K562 (cell line): Measurements from ENCODE around the gene RALGPS1. TPM values are rescaled to one million over a fixed set of nuclear protein-coding genes. Genes with fewer than 3 reads are reported as not detected.

Experiments
- ATAC-seq: fragments of 200-7000 bp; cut with Tn5 transposase; 3 replicates; pipeline ENCODE4 v1.9.1; 2020; ENCODE audit warnings: moderate library complexity
- BruUV-seq: library from RNA; stranded (reverse); fragments of 400-500 nt; replicated peaks from 2 replicates; lab custom pipeline; 2021; lab: Mats Ljungman, UMichigan
- CTCF ChIA-PET: fragments of 300-600 bp; formaldehyde crosslinking; extraction: SDS; loops from one replicate; lab custom pipeline; 2021; ENCODE audit warnings: low intra/inter-chr PET ratio; lab: Yijun Ruan, JAX
- POLR2A ChIA-PET: fragments of 300-600, 350-650 bp; sonication (Branson Sonifier 250); formaldehyde crosslinking; extraction: SDS; loops from one replicate; lab custom pipeline; 2021; ENCODE audit warnings: antibody characterized with exemption, inconsistent platforms; lab: Yijun Ruan, JAX
- DNase-seq, 4 experiments: peaks; one replicate each; pipeline versions ENCODE4 v3.0.0 to v3.0.0-alpha.2; 2011 to 2018; ENCODE audit warnings: low spot score in 3 of 4, mixed read lengths in 3 of 4; ENCODE audit errors: extremely low read depth in 1 of 4
- FAIRE-seq: peaks from 2 replicates; lab custom pipeline; 2011; peaks lifted over from hg19 to GRCh38; lab: Jason Lieb, UNC
- H2AFZ ChIP-seq: 2 replicates; pipeline ENCODE4 v1.6.0; 2011; ENCODE audit warnings: low read depth, low read length, control low read depth, inconsistent platforms
- H3K27ac ChIP-seq: fragments of 200-600 bp; 3 replicates; pipeline ENCODE4 v1.8.0; 2011; ENCODE audit warnings: low read depth, mild to moderate bottlenecking, control low read depth, inconsistent platforms, low read length, moderate library complexity, mixed read lengths; ENCODE audit errors: extremely low read depth
- H3K27me3 ChIP-seq, 2 experiments: fragments of 300-600 bp in 1 of 2; 2 replicates in 1 of 2; 3 replicates in 1 of 2; pipeline versions ENCODE4 v1.6.0 to v1.8.0; 2011; ENCODE audit warnings: inconsistent platforms in 2 of 2, low read length in 2 of 2, mild to moderate bottlenecking in 1 of 2, mixed read lengths in 1 of 2, moderate library complexity in 1 of 2; ENCODE audit not compliant: control insufficient read depth in 2 of 2, insufficient read depth in 2 of 2
- H3K36me3 ChIP-seq: fragments of 300-600 bp; 3 replicates; pipeline ENCODE4 v1.8.0; 2011; ENCODE audit warnings: mild to moderate bottlenecking, low read length, inconsistent platforms; ENCODE audit not compliant: control insufficient read depth, insufficient read depth
- H3K4me1 ChIP-seq, 2 experiments: fragments of 200-600 bp in 1 of 2; replicated peaks in 1 of 2; 2 replicates in 1 of 2; 3 replicates in 1 of 2; pipeline versions ENCODE4 v1.5.1 to v1.8.0; 2011; ENCODE audit warnings: inconsistent platforms in 2 of 2, low read length in 2 of 2, mild to moderate bottlenecking in 1 of 2, mixed read lengths in 1 of 2, moderate library complexity in 1 of 2; ENCODE audit not compliant: control insufficient read depth in 2 of 2, insufficient read depth in 2 of 2
- H3K4me2 ChIP-seq: 2 replicates; pipeline ENCODE4 v1.6.1; 2011; ENCODE audit warnings: low read length, control low read depth, inconsistent platforms, mixed read lengths; ENCODE audit not compliant: insufficient read depth
- H3K4me3 ChIP-seq: fragments of 200-600 bp; sonication (generic), shearing (Covaris generic); 2 replicates; pipeline ENCODE4 v1.5.1; 2016; ENCODE audit warnings: control low read depth, inconsistent platforms
- H3K79me2 ChIP-seq: fragments of 200-600 bp; 3 replicates; pipeline ENCODE4 v1.8.0; 2011; ENCODE audit warnings: low read length, inconsistent platforms; ENCODE audit not compliant: control insufficient read depth, insufficient read depth
- H3K9ac ChIP-seq, 2 experiments: 2 replicates each; pipeline versions ENCODE4 v1.6.0 to v1.6.1; 2011; ENCODE audit warnings: low read depth in 2 of 2, low read length in 2 of 2, control low read depth in 1 of 2, inconsistent platforms in 1 of 2, mild to moderate bottlenecking in 1 of 2, mixed read lengths in 1 of 2; ENCODE audit not compliant: insufficient read depth in 1 of 2
- H3K9me1 ChIP-seq: one replicate; pipeline ENCODE4 v1.6.0; 2011; ENCODE audit warnings: inconsistent platforms, mild to moderate bottlenecking, low read length, moderate library complexity; ENCODE audit not compliant: control insufficient read depth, insufficient read depth
- H3K9me3 ChIP-seq: replicated peaks from 2 replicates; pipeline ENCODE4 v1.5.1; 2011; ENCODE audit warnings: low read depth, low read length, inconsistent platforms; ENCODE audit not compliant: control insufficient read depth, insufficient read depth
- H4K20me1 ChIP-seq: replicated peaks from 2 replicates; pipeline ENCODE4 v1.6.1; 2011; ENCODE audit warnings: low read length, inconsistent platforms, mixed read lengths; ENCODE audit not compliant: control insufficient read depth, insufficient read depth
- ARID1B ChIP-seq: fragments of 450-650 bp; IDR thresholded peaks from 2 replicates; pipeline ENCODE4 v1.6.1; 2016; ENCODE audit warnings: antibody characterized with exemption, mild to moderate bottlenecking, inconsistent platforms
- BRF1 ChIP-seq: IDR thresholded peaks from 3 replicates; pipeline ENCODE4 v1.6.1; 2011; ENCODE audit warnings: borderline replicate concordance, mild to moderate bottlenecking; ENCODE audit not compliant: insufficient read length; ENCODE audit errors: extremely low read depth
- CBFA2T3 ChIP-seq: fragments of 450-650 bp; IDR thresholded peaks from 2 replicates; pipeline ENCODE4 v1.6.1; 2017
- HDAC1 ChIP-seq, 2 experiments: fragments of 450-650 bp; IDR thresholded peaks; 2 replicates each; pipeline ENCODE4 v1.6.1; 2016 to 2017; ENCODE audit warnings: inconsistent platforms in 1 of 2, mild to moderate bottlenecking in 1 of 2, moderate library complexity in 1 of 2
- KDM4B ChIP-seq, 2 experiments: fragments of 450-650 bp in 1 of 2; sonication (generic) in 1 of 2; IDR thresholded peaks; 2 replicates each; pipeline ENCODE4 v1.6.1; 2016 to 2017; ENCODE audit warnings: borderline replicate concordance in 2 of 2, antibody characterized with exemption in 1 of 2, low read depth in 1 of 2, mild to moderate bottlenecking in 1 of 2
- NR2C1 ChIP-seq, 2 experiments: fragments of 450-650 bp; IDR thresholded peaks; 2 replicates each; pipeline ENCODE4 v1.6.1; 2017; ENCODE audit warnings: mild to moderate bottlenecking in 2 of 2, antibody characterized with exemption in 1 of 2, inconsistent platforms in 1 of 2, missing compliant biosample characterization in 1 of 2, missing genetic modification characterization in 1 of 2
- POLR2B ChIP-seq: fragments of 450-650 bp; IDR thresholded peaks from 2 replicates; pipeline ENCODE4 v1.6.1; 2018; ENCODE audit warnings: low read depth; ENCODE audit not compliant: partially characterized antibody
- RCOR1 ChIP-seq, 2 experiments: IDR thresholded peaks; 2 replicates each; pipeline ENCODE4 v1.6.1; 2012; ENCODE audit warnings: low read depth in 2 of 2, low read length in 2 of 2, borderline replicate concordance in 1 of 2, improper control_type of control experiment in 1 of 2
- SREBF1 ChIP-seq: fragments of 150-350 bp; IDR thresholded peaks from 2 replicates; pipeline ENCODE4 v1.6.1; 2014; ENCODE audit warnings: antibody characterized with exemption, low read depth, low read length, borderline replicate concordance
- STAT5B ChIP-seq: fragments of 250-450 bp; sonication (Bioruptor Pico); IDR thresholded peaks from 2 replicates; pipeline ENCODE4 v1.8.0; 2021; ENCODE audit warnings: mild to moderate bottlenecking, inconsistent platforms
- TAF7 ChIP-seq: fragments of 450-650 bp; IDR thresholded peaks from 2 replicates; pipeline ENCODE4 v1.6.1; 2016; ENCODE audit warnings: missing genetic modification characterization, missing compliant biosample characterization
- U2AF1 ChIP-seq: fragments of 200-400 bp; formaldehyde crosslinking; optimal IDR thresholded peaks from 2 replicates; pipeline ENCODE3; 2017; ENCODE audit warnings: mild to moderate bottlenecking, low read depth, low read length, moderate library complexity
- YBX1 ChIP-seq: fragments of 450-650 bp; IDR thresholded peaks from 2 replicates; pipeline ENCODE4 v1.7.1; 2016; ENCODE audit warnings: mild to moderate bottlenecking
- ZKSCAN8 ChIP-seq: fragments of 200-800 bp; sonication (Bioruptor generic); IDR thresholded peaks from 2 replicates; pipeline ENCODE4 v1.6.1; 2016; ENCODE audit warnings: missing genetic modification characterization, missing compliant biosample characterization
- ZNF143 ChIP-seq: sonication (generic); formaldehyde crosslinking; IDR thresholded peaks from 2 replicates; pipeline ENCODE4 v1.9.0; 2022; ENCODE audit warnings: mild to moderate bottlenecking, missing genetic modification reagents
- WGBS: fragments of 100-300 bp; shearing (Covaris generic); methylation state at CpG from one replicate; pipeline ENCODE4 v1.1.6; 2016; ENCODE audit warnings: low coverage, mixed read lengths; ENCODE audit not compliant: insufficient coverage; ENCODE audit errors: missing lambda C conversion rate; 5-methylcytosine and 5-hydroxymethylcytosine counted together
- in situ Hi-C: fragments of 300-500 bp; cut with MboI; formaldehyde crosslinking; loops from 4 replicates; pipeline ENCODE4 v1.15.0; 2018; ENCODE audit warnings: inconsistent platforms, mixed read lengths
- intact Hi-C: fragments of 100-400 bp; cut with micrococcal nuclease; formaldehyde crosslinking; loops from 2 replicates; pipeline ENCODE4 v1.14.2; 2022
- polyA plus RNA-seq, 8 experiments: library from polyadenylated mRNA; depleted of rRNA in 4 of 8; stranded (reverse) in 5 of 8; unstranded in 3 of 8; fragments of >200 nt; fragmentation: Nextera tagmentation in 2 of 8; fragmentation: Illumina TruSeq in 1 of 8; extraction: Ambion mirVana in 2 of 8; extraction: Trizol in 1 of 8; gene quantifications; 2 replicates each; pipeline versions ENCODE4 v1.2.1 to v1.2.3, GENCODE V29; 2011 to 2014; ENCODE audit warnings: inconsistent platforms in 1 of 8, missing spikeins in 1 of 8
- total RNA-seq, 7 experiments: library from RNA; depleted of rRNA in 6 of 7; stranded (reverse); fragments of >200 nt in 6 of 7; fragmentation: Illumina TruSeq in 2 of 7; extraction: Trizol in 2 of 7; gene quantifications; 2 replicates each; pipeline versions ENCODE4 v1.2.1 to v1.2.3, GENCODE V29; 2011 to 2021; ENCODE audit warnings: low replicate concordance in 1 of 7
- TF ChIP-seq, protein P1 (sequence below): sonication (generic); formaldehyde crosslinking; IDR thresholded peaks from 2 replicates; pipeline ENCODE4 v1.9.0; 2022; ENCODE audit warnings: mild to moderate bottlenecking, missing genetic modification reagents
- TF ChIP-seq, protein P2 (sequence below): sonication (generic); formaldehyde crosslinking; IDR thresholded peaks from 2 replicates; pipeline ENCODE4 v1.8.1; 2023; ENCODE audit warnings: missing genetic modification reagents, mild to moderate bottlenecking, borderline replicate concordance

The RALGPS1 gene
- total and polyA plus RNA-seq, 9 of the 15 experiments (the other 6 are each of a cell fraction or from before 2014, with no cell fraction given) = 0.04 to 2.6 (median 1.5) TPM

GRCh38 chr9:126980231-126980630, 65.6 kb downstream of the RALGPS1 start (continued):
- TF ChIP-seq TAF7 = no peak
- TF ChIP-seq HDAC1 (IDR thresholded peaks at IDR 0.05) = no peak
- TF ChIP-seq STAT5B (CRISPR knock-in tag) = no peak

- no peak overlapping the region for H2AFZ ChIP-seq
- no peaks in the 10 kb centered on the region for H3K79me2 ChIP-seq
- H3K4me3 ChIP-seq = no peak overlapping the region
- H3K36me3 ChIP-seq = no peaks in the 10 kb centered on the region
- H3K9ac ChIP-seq = no peak overlapping the region
- peaks cover 0 to 5% of the 10 kb centered on the region in 2 experiments; a peak in 1 of 5 replicates for H3K27me3 ChIP-seq
- 4% methylated on average over 2 of the region's 2 CpGs for WGBS
- intact Hi-C loops (no loop called here), in situ Hi-C loops (no loop called here)
- no peak overlapping the region for H3K27ac ChIP-seq
- ATAC-seq = no peak
- no peaks in the 10 kb centered on the region for H3K9me1 ChIP-seq
- no peak overlapping the region for H3K4me2 ChIP-seq
- peaks cover 3 to 19% of the 10 kb centered on the region in 2 experiments; a peak in 4 of 5 replicates for H3K4me1 ChIP-seq
- BruUV-seq = no TSS peak
- CTCF ChIA-PET = no interaction called here
- no peak for DNase-seq
- FAIRE-seq = no peak
- POLR2A ChIA-PET = no interaction called here
- TF ChIP-seq U2AF1 (no peak), ARID1B (no peak), SREBF1 (no peak), KDM4B (IDR thresholded peaks at IDR 0.05; ENCODE audit: borderline replicate concordance in 2 of 2, low read depth in 1 of 2) (no peak), ZNF143 (CRISPR knock-in tag) (no peak), YBX1 (no peak), BRF1 (no peak), CBFA2T3 (no peak), POLR2B (no peak), ZKSCAN8 (CRISPR knock-in tag) (no peak), RCOR1 (IDR thresholded peaks at IDR 0.05; ENCODE audit: borderline replicate concordance in 1 of 2, low read depth in 2 of 2, low read length in 2 of 2) (no peak), NR2C1 (IDR thresholded peaks at IDR 0.05) (no peak), NR2C1 (tag; IDR thresholded peaks at IDR 0.05) (no peak)
- TF ChIP-seq, protein P1, sequence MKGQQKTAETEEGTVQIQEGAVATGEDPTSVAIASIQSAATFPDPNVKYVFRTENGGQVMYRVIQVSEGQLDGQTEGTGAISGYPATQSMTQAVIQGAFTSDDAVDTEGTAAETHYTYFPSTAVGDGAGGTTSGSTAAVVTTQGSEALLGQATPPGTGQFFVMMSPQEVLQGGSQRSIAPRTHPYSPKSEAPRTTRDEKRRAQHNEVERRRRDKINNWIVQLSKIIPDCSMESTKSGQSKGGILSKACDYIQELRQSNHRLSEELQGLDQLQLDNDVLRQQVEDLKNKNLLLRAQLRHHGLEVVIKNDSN (CRISPR knock-in tag) = no peak
- TF ChIP-seq, protein P2, sequence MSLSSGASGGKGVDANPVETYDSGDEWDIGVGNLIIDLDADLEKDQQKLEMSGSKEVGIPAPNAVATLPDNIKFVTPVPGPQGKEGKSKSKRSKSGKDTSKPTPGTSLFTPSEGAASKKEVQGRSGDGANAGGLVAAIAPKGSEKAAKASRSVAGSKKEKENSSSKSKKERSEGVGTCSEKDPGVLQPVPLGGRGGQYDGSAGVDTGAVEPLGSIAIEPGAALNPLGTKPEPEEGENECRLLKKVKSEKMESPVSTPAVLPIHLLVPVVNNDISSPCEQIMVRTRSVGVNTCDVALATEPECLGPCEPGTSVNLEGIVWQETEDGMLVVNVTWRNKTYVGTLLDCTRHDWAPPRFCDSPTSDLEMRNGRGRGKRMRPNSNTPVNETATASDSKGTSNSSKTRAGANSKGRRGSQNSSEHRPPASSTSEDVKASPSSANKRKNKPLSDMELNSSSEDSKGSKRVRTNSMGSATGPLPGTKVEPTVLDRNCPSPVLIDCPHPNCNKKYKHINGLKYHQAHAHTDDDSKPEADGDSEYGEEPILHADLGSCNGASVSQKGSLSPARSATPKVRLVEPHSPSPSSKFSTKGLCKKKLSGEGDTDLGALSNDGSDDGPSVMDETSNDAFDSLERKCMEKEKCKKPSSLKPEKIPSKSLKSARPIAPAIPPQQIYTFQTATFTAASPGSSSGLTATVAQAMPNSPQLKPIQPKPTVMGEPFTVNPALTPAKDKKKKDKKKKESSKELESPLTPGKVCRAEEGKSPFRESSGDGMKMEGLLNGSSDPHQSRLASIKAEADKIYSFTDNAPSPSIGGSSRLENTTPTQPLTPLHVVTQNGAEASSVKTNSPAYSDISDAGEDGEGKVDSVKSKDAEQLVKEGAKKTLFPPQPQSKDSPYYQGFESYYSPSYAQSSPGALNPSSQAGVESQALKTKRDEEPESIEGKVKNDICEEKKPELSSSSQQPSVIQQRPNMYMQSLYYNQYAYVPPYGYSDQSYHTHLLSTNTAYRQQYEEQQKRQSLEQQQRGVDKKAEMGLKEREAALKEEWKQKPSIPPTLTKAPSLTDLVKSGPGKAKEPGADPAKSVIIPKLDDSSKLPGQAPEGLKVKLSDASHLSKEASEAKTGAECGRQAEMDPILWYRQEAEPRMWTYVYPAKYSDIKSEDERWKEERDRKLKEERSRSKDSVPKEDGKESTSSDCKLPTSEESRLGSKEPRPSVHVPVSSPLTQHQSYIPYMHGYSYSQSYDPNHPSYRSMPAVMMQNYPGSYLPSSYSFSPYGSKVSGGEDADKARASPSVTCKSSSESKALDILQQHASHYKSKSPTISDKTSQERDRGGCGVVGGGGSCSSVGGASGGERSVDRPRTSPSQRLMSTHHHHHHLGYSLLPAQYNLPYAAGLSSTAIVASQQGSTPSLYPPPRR (CRISPR knock-in tag) = no peak
- no peaks in the 10 kb centered on the region for H4K20me1 ChIP-seq
- no peaks in the 10 kb centered on the region for H3K9me3 ChIP-seq
Observed at GRCh38 chr9:126981218-126981617, 66.6 kb downstream of the RALGPS1 start.
